ENCODE data around the gene IQCE.

Gene IQCE

DNA sequence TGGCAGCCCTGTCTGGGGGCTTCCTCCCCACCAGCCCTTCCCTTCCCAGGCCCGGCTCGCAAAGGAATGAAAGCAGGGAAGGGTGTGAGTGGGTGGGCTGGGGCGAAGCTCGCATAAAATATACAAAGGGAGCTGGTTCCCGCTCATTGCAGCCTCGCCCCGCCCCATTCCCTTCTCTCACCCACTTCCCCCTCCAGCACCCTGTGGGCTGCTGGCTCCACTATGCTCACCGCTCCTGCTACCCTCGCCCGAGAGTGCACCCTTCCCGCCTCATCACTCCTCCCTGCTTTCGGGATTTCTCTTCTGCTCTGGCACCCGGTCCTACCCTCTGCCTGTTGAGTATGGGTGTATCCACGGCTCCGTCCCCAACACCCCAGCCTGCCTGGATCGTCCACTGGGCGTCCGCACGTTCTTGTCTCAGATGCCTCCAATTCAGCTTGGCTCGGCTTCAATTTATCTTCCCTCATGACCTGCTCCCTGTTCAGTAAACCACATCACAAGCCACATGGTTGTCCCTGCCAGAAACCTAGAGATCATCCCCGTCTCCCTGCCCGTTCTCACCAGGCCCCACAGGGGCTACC lies 58.6 kb downstream of the IQCE start:
- Mint-ChIP-seq H3K4me1 (ENCODE audit: low read depth) (no peaks in the 10 kb centered on the region), H3K36me3 (ENCODE audit: low read depth) (no peaks in the 10 kb centered on the region), H3K27me3 (ENCODE audit: low read depth) (peaks cover 5% of the 10 kb centered on the region), H3K9me3 (no peaks in the 10 kb centered on the region), H3K4me3 (no peak overlapping the region), H3K27ac (no peak overlapping the region)
- DNase-seq (ENCODE audit: low spot score) = no peak

- Mint-ChIP-seq H3K4me3 (no peak overlapping the region), H3K27me3 (ENCODE audit: low read depth) (peaks cover 5% of the 10 kb centered on the region), H3K9me3 (no peaks in the 10 kb centered on the region), H3K27ac (no peak overlapping the region), H3K4me1 (ENCODE audit: low read depth) (no peaks in the 10 kb centered on the region), H3K36me3 (ENCODE audit: low read depth) (no peaks in the 10 kb centered on the region)
- DNase-seq (ENCODE audit: low spot score) = no peak
Observed at GRCh38 chr7:2619116-2619515, 60.3 kb downstream of the IQCE start.

GRCh38 chr7:2621061-2621828 lies 62.5 kb downstream of the IQCE start:
- Mint-ChIP-seq H3K9me3 (no peaks in the 10 kb centered on the region), H3K4me3 (no peak overlapping the region), H3K4me1 (ENCODE audit: low read depth) (no peaks in the 10 kb centered on the region), H3K27ac (no peak overlapping the region), H3K27me3 (ENCODE audit: low read depth) (peaks cover 5% of the 10 kb centered on the region), H3K36me3 (ENCODE audit: low read depth) (no peaks in the 10 kb centered on the region)
- no peak for DNase-seq (ENCODE audit: low spot score)

GRCh38 chr7:2621948-2622640 lies 63.3 kb downstream of the IQCE start:
- H3K27me3 Mint-ChIP-seq (ENCODE audit: low read depth) = peaks cover 5% of the 10 kb centered on the region
- H3K4me1 Mint-ChIP-seq (ENCODE audit: low read depth) = no peaks in the 10 kb centered on the region
- H3K36me3 Mint-ChIP-seq (ENCODE audit: low read depth) = no peaks in the 10 kb centered on the region
- no peak for DNase-seq (ENCODE audit: low spot score)
- H3K27ac Mint-ChIP-seq = no peak overlapping the region
- H3K9me3 Mint-ChIP-seq = no peaks in the 10 kb centered on the region
- H3K4me3 Mint-ChIP-seq = no peak overlapping the region

- H3K9me3 Mint-ChIP-seq = no peaks in the 10 kb centered on the region
- H3K27ac Mint-ChIP-seq = no peak overlapping the region
- no peaks in the 10 kb centered on the region for H3K4me1 Mint-ChIP-seq (ENCODE audit: low read depth)
- no peaks in the 10 kb centered on the region for H3K36me3 Mint-ChIP-seq (ENCODE audit: low read depth)
- H3K4me3 Mint-ChIP-seq = no peak overlapping the region
- no peak for DNase-seq (ENCODE audit: low spot score)
- H3K27me3 Mint-ChIP-seq (ENCODE audit: low read depth) = peaks cover 4% of the 10 kb centered on the region
Observed at GRCh38 chr7:2622869-2623697, 64.3 kb downstream of the IQCE start.

- H3K4me1 Mint-ChIP-seq (ENCODE audit: low read depth) = no peaks in the 10 kb centered on the region
- H3K9me3 Mint-ChIP-seq = no peaks in the 10 kb centered on the region
- H3K27me3 Mint-ChIP-seq (ENCODE audit: low read depth) = peaks cover 3% of the 10 kb centered on the region
- H3K4me3 Mint-ChIP-seq = no peak overlapping the region
- no peaks in the 10 kb centered on the region for H3K36me3 Mint-ChIP-seq (ENCODE audit: low read depth)
- H3K27ac Mint-ChIP-seq = no peak overlapping the region
- DNase-seq (ENCODE audit: low spot score) = no peak
Observed at GRCh38 chr7:2623698-2624014, 64.9 kb downstream of the IQCE start.

GRCh38 chr7:2624293-2624886 lies 65.6 kb downstream of the IQCE start:
- Mint-ChIP-seq H3K4me1 (ENCODE audit: low read depth) (no peaks in the 10 kb centered on the region), H3K9me3 (no peaks in the 10 kb centered on the region), H3K4me3 (no peak overlapping the region), H3K27ac (no peak overlapping the region), H3K27me3 (ENCODE audit: low read depth) (peaks cover 3% of the 10 kb centered on the region), H3K36me3 (ENCODE audit: low read depth) (no peaks in the 10 kb centered on the region)
- no peak for DNase-seq (ENCODE audit: low spot score)

DNA sequence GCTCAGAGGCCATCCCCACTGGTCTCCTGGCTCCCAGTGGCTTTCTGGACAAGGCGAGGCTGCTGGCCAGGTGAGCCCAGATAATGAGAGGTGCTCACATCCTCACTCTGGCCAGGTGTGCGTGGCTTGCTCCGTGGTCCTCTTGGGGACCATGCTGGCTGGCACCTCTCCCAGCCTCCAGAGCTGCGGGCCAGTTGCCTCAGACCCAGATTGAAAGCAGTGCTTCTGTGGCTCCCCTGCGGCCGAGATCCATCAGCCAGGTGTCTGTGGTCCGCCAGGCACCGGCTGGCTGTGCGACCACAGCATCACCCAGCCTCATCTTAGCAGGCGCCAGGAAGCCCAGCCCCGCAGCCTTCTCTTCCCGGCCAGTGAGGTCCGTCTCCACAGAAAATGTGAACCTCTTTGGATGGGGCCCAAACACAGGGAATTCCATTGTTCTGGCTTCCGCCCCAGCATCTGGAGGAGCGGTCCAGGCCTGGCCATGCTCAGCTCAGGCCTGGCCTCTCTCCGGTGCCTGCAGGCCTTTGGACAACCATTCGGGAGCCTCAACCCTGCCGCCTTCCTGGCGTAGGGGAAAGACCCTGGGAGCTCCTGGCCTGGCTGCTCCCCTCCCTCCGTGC lies 67.8 kb downstream of the IQCE start:
- Mint-ChIP-seq H3K9me3 (no peaks in the 10 kb centered on the region), H3K4me3 (no peak overlapping the region), H3K4me1 (ENCODE audit: low read depth) (peaks cover 5% of the 10 kb centered on the region)

DNA sequence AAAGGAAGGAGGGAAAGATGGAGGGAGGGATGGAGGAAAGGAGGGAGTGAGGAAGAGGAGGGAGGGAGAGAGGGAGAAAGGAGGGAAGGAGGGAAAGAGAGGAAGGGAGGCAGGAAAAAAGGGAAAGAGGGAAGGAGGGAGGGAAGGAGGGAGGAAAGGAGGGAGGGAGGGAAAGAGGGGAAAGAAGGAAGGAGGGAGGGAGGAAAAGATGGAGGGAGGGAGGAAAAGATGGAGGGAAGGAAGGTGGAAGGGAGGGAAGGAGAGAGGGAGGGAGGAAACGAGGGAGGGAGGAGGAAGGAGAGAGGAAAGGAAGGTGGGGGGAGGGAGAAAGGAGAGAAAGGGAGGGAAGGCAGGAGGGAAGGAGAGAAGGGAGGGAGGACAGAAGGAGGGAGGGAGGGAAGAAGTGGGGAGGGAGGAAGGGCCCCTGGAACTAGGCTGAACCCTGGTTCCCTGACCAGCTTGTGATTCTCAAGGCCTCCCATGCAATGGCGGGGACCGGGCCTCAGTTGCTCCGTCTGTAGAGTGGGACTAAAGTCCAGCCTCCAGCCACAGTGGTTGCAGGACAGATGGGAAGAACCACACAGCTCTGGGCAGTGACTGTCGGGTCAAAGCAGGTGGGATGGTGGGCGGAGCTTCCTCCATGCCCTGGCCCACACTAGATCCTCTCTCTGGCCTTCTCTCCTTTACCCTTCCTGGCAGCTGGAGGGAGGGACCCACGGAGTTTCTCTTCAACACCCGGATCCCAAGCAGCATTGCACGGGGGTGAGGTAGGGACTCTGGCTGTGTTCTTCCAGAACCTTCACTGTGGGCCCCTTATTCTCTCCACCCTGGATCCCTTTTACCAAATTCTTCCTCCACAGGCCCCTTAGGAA lies 68.7 kb downstream of the IQCE start:
- Mint-ChIP-seq H3K4me3 (no peak overlapping the region), H3K9me3 (no peaks in the 10 kb centered on the region), H3K27me3 (ENCODE audit: low read depth) (peaks cover 3% of the 10 kb centered on the region), H3K27ac (no peak overlapping the region), H3K4me1 (ENCODE audit: low read depth) (peaks cover 5% of the 10 kb centered on the region), H3K36me3 (ENCODE audit: low read depth) (no peaks in the 10 kb centered on the region)
- no peak for DNase-seq (ENCODE audit: low spot score)

More for the DNA sequence above, 67.8 kb downstream of the IQCE start:
- no peak for DNase-seq (ENCODE audit: low spot score)
- Mint-ChIP-seq H3K36me3 (ENCODE audit: low read depth) (no peaks in the 10 kb centered on the region), H3K27me3 (ENCODE audit: low read depth) (peaks cover 3% of the 10 kb centered on the region), H3K27ac (no peak overlapping the region)

DNA sequence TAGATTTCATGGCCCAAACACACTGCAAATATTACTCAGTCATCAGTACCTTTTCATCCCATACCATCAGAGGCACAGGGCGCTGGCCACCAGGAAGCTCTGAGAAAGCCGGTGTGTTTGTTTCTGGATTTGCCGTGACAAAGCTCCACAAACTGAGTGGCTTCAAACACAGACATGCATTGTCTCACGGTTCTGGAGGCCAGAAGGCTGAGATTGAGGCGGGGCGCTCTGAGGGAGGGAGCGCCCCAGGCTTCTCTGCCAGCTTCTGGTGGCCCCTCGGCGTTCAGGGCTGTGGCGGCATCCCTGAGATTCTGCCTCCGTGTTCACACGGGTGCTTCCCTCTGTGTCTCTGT lies 69.3 kb downstream of the IQCE start:
- no peak for DNase-seq (ENCODE audit: low spot score)
- Mint-ChIP-seq H3K4me3 (no peak overlapping the region), H3K27me3 (ENCODE audit: low read depth) (peaks cover 3% of the 10 kb centered on the region), H3K36me3 (ENCODE audit: low read depth) (no peaks in the 10 kb centered on the region), H3K9me3 (no peaks in the 10 kb centered on the region), H3K4me1 (ENCODE audit: low read depth) (peaks cover 7% of the 10 kb centered on the region), H3K27ac (no peak overlapping the region)

GRCh38 chr7:2628891-2629290 lies 70.1 kb downstream of the IQCE start:
- Mint-ChIP-seq H3K27ac (no peak overlapping the region), H3K4me1 (ENCODE audit: low read depth) (peaks cover 14% of the 10 kb centered on the region), H3K9me3 (no peaks in the 10 kb centered on the region), H3K27me3 (ENCODE audit: low read depth) (peaks cover 3% of the 10 kb centered on the region), H3K4me3 (no peak overlapping the region), H3K36me3 (ENCODE audit: low read depth) (no peaks in the 10 kb centered on the region)
- no peak for DNase-seq (ENCODE audit: low spot score)

GRCh38 chr7:2629746-2630681 lies 71.2 kb downstream of the IQCE start:
- no peak overlapping the region for H3K27ac Mint-ChIP-seq
- H3K9me3 Mint-ChIP-seq = no peaks in the 10 kb centered on the region
- H3K36me3 Mint-ChIP-seq (ENCODE audit: low read depth) = no peaks in the 10 kb centered on the region
- DNase-seq (ENCODE audit: low spot score) = no peak
- H3K4me3 Mint-ChIP-seq = no peak overlapping the region
- H3K4me1 Mint-ChIP-seq (ENCODE audit: low read depth) = peaks cover 16% of the 10 kb centered on the region
- peaks cover 3% of the 10 kb centered on the region for H3K27me3 Mint-ChIP-seq (ENCODE audit: low read depth)
